GM23338 (cell line): ENCODE results near the gene CHST11. TPM values are rescaled to one million over a fixed set of nuclear protein-coding genes. Genes with fewer than 3 reads are reported as not detected.

ENCODE experiments used
- ATAC-seq: fragments of 200-7000 bp; cut with Tn5 transposase; 3 replicates; pipeline ENCODE4 v1.9.1; 2020
- DNase-seq: peaks from one replicate; pipeline ENCODE4 v3.0.0-alpha.2; 2015; ENCODE audit warnings: low spot score
- H2AFZ ChIP-seq: fragments of 200-600 bp; sonication (generic); 2 replicates; pipeline ENCODE4 v1.8.0; 2016; ENCODE audit warnings: antibody characterized with exemption, mild to moderate bottlenecking, moderate library complexity
- H3F3A ChIP-seq: fragments of 200-600 bp; sonication (generic); replicated peaks from 2 replicates; pipeline ENCODE4 v1.8.0; 2017; ENCODE audit warnings: antibody characterized with exemption, mixed run types, low read depth
- H3K27ac ChIP-seq: fragments of 200-600 bp; sonication (generic); 2 replicates; pipeline ENCODE4 v1.6.1; 2016; ENCODE audit warnings: low read depth
- H3K27me3 ChIP-seq: fragments of 200-600 bp; sonication (generic); 2 replicates; pipeline ENCODE4 v1.8.0; 2016; ENCODE audit warnings: mild to moderate bottlenecking, mixed run types, moderate library complexity; ENCODE audit not compliant: insufficient read depth
- H3K36me3 ChIP-seq: fragments of 200-600 bp; sonication (generic); 2 replicates; pipeline ENCODE4 v1.8.0; 2016; ENCODE audit warnings: mild to moderate bottlenecking; ENCODE audit not compliant: insufficient read depth
- H3K4me1 ChIP-seq: fragments of 200-600 bp; sonication (generic); 2 replicates; pipeline ENCODE4 v1.8.0; 2016; ENCODE audit warnings: mild to moderate bottlenecking, moderate library complexity; ENCODE audit not compliant: insufficient read depth
- H3K4me2 ChIP-seq: fragments of 200-600 bp; sonication (generic); 2 replicates; pipeline ENCODE4 v1.7.1; 2017; ENCODE audit warnings: mixed run types
- H3K4me3 ChIP-seq: fragments of 200-600 bp; sonication (generic); 2 replicates; pipeline ENCODE4 v1.6.1; 2016; ENCODE audit warnings: mixed run types
- H3K79me2 ChIP-seq: fragments of 200-600 bp; sonication (generic); replicated peaks from 2 replicates; pipeline ENCODE4 v1.8.0; 2017; ENCODE audit warnings: mild to moderate bottlenecking; ENCODE audit not compliant: insufficient read depth
- H3K9me2 ChIP-seq: fragments of 200-600 bp; sonication (generic); 2 replicates; pipeline ENCODE4 v1.8.0; 2017; ENCODE audit not compliant: insufficient read depth
- H4K20me1 ChIP-seq: fragments of 200-600 bp; sonication (generic); replicated peaks from 2 replicates; pipeline ENCODE4 v1.8.0; 2017; ENCODE audit warnings: mild to moderate bottlenecking; ENCODE audit not compliant: insufficient read depth
- H3K27ac Mint-ChIP-seq: 2 replicates; pipeline ENCODE4 v1.8.0; 2020; ENCODE audit warnings: inconsistent platforms, mild to moderate bottlenecking, moderate library complexity, mixed read lengths
- H3K27me3 Mint-ChIP-seq: 3 replicates; pipeline ENCODE4 v1.8.0; 2022; ENCODE audit warnings: low read depth, mild to moderate bottlenecking, moderate library complexity, mixed read lengths, inconsistent platforms; ENCODE audit not compliant: insufficient read depth, poor library complexity
- H3K36me3 Mint-ChIP-seq: 3 replicates; pipeline ENCODE4 v1.8.0; 2021; ENCODE audit warnings: low read depth, mild to moderate bottlenecking, inconsistent platforms, moderate library complexity, mixed read lengths
- H3K4me1 Mint-ChIP-seq: 3 replicates; pipeline ENCODE4 v1.8.0; 2020; ENCODE audit warnings: mild to moderate bottlenecking, inconsistent platforms, mixed read lengths
- H3K4me3 Mint-ChIP-seq: 3 replicates; pipeline ENCODE4 v1.8.0; 2021; ENCODE audit warnings: moderate library complexity, mild to moderate bottlenecking, inconsistent platforms, mixed read lengths
- H3K9me3 Mint-ChIP-seq: 3 replicates; pipeline ENCODE4 v1.8.0; 2020; ENCODE audit warnings: moderate library complexity, mild to moderate bottlenecking, inconsistent platforms, mixed read lengths
- CREB1 ChIP-seq: fragments of 250-450 bp; sonication (Bioruptor Pico); IDR thresholded peaks from 2 replicates; pipeline ENCODE4 v1.5.0; 2020; ENCODE audit warnings: low read depth, mild to moderate bottlenecking, moderate library complexity
- EZH2 ChIP-seq: fragments of 200-600 bp; sonication (generic); IDR thresholded peaks from one replicate; pipeline ENCODE4 v1.8.0; 2017; ENCODE audit warnings: antibody characterized with exemption, mild to moderate bottlenecking, low read depth; ENCODE audit not compliant: unreplicated experiment
- EZH2phosphoT487 ChIP-seq: fragments of 200-600 bp; sonication (generic); IDR thresholded peaks from one replicate; pipeline ENCODE4 v1.8.1; 2018; ENCODE audit warnings: antibody characterized with exemption; ENCODE audit not compliant: unreplicated experiment
- NANOG ChIP-seq: IDR thresholded peaks from 2 replicates; pipeline ENCODE4 v1.6.1; 2016; ENCODE audit warnings: antibody characterized with exemption, borderline replicate concordance
- POLR2AphosphoS5 ChIP-seq: IDR thresholded peaks from 2 replicates; pipeline ENCODE4 v1.6.1; 2016; ENCODE audit warnings: antibody characterized with exemption, low read depth
- ZNF114 ChIP-seq: fragments of 250-450 bp; sonication (Bioruptor Pico); IDR thresholded peaks from 2 replicates; pipeline ENCODE4 v1.5.0; 2020; ENCODE audit warnings: mild to moderate bottlenecking, moderate library complexity
- ZNF331 ChIP-seq: fragments of 250-450 bp; sonication (Bioruptor Pico); IDR thresholded peaks from 2 replicates; pipeline ENCODE4 v1.5.0; 2020; ENCODE audit warnings: low read depth, mild to moderate bottlenecking, moderate library complexity
- polyA plus RNA-seq: library from polyadenylated mRNA; unstranded; fragments of >200 nt; fragmentation: Nextera tagmentation; extraction: Ambion mirVana; gene quantifications from 2 replicates; pipeline ENCODE4 v1.2.1, GENCODE V29; 2016
- total RNA-seq: library from RNA; depleted of rRNA; stranded (reverse); fragments of >200 nt; shearing (Covaris generic); gene quantifications from 2 replicates; pipeline ENCODE4 v1.2.3, GENCODE V29; 2014
- TF ChIP-seq, protein P1 (sequence below): IDR thresholded peaks from 2 replicates; pipeline ENCODE4 v1.6.1; 2016; ENCODE audit warnings: antibody characterized with exemption
- TF ChIP-seq, protein P2 (sequence below), 2 experiments: fragments of 200-600 bp in 1 of 2; sonication (generic) in 1 of 2; conservative IDR thresholded peaks; 2 replicates each; pipeline versions ENCODE4 v1.5.1 to v1.6.1; 2016 to 2017; ENCODE audit warnings: antibody characterized with exemption in 2 of 2, low read depth in 2 of 2, mild to moderate bottlenecking in 2 of 2, moderate library complexity in 1 of 2
- TF ChIP-seq, protein P3 (sequence below): fragments of 250-450 bp; sonication (Bioruptor Pico); IDR thresholded peaks from 2 replicates; pipeline ENCODE4 v1.5.0; 2020; ENCODE audit warnings: mild to moderate bottlenecking, moderate library complexity

The CHST11 gene
- total and polyA plus RNA-seq, 2 experiments from 2014 or later: 7.7 to 25.7 TPM

DNA sequence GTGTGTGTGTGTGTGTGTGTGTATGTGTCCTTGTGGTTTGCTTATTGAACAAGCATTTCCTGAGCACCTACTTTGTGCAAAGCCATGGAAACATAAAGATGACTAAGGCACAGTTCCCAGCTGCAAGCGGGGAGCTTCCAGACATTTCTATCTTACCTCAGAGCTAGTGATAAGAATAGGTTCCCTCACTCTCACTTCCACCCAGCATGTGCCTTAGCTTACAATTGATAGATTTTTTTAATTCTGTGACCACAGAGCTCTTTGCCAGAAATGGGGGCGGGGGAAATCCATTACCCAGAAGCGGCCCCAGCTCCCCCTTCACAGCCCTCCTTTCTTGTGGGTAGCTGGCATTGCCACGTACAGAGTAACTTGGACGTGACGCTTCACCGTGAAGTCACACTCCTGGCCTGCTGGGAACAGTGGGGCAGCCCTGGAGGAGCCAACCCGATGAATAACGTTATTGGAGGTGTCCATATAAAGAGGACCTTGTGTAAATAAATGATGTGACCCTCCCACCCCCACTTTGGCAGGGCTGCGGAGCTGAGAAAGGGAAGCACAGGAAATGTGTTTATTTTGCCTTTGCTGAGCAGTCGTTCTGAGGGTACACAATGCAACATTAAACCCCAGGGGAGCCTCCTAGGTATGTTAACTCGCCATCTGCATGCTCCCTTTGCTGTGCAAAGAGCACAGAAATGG lies 238.9 kb downstream of the CHST11 start:
- Mint-ChIP-seq H3K4me1 (peaks cover 11% of the 10 kb centered on the region; the same call in 2 of the 3 replicates), H3K27me3 (peaks cover 9% of the 10 kb centered on the region), H3K9me3 (peaks cover 14% of the 10 kb centered on the region), H3K4me3 (no peak overlapping the region), H3K36me3 (peaks cover 16% of the 10 kb centered on the region), H3K27ac (no peak overlapping the region)
- Histone ChIP-seq H3F3A (no peaks in the 10 kb centered on the region), H3K27ac (no peak overlapping the region), H4K20me1 (no peaks in the 10 kb centered on the region), H3K79me2 (no peaks in the 10 kb centered on the region), H3K4me3 (no peak overlapping the region), H3K4me1 (peaks cover 15% of the 10 kb centered on the region), H3K9me2 (no peaks in the 10 kb centered on the region), H2AFZ (no peak overlapping the region), H3K36me3 (no peaks in the 10 kb centered on the region), H3K4me2 (peak overlapping the region; percentile 55; the same call in 1 of the 2 replicates), H3K27me3 (no peaks in the 10 kb centered on the region)
- DNase-seq (no peak), ATAC-seq (peak; percentile 42)
- TF ChIP-seq EZH2 (no peak), CREB1 (CRISPR knock-in tag) (no peak)
- TF ChIP-seq, protein P1, sequence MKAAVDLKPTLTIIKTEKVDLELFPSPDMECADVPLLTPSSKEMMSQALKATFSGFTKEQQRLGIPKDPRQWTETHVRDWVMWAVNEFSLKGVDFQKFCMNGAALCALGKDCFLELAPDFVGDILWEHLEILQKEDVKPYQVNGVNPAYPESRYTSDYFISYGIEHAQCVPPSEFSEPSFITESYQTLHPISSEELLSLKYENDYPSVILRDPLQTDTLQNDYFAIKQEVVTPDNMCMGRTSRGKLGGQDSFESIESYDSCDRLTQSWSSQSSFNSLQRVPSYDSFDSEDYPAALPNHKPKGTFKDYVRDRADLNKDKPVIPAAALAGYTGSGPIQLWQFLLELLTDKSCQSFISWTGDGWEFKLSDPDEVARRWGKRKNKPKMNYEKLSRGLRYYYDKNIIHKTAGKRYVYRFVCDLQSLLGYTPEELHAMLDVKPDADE: no peak
- TF ChIP-seq, protein P2, sequence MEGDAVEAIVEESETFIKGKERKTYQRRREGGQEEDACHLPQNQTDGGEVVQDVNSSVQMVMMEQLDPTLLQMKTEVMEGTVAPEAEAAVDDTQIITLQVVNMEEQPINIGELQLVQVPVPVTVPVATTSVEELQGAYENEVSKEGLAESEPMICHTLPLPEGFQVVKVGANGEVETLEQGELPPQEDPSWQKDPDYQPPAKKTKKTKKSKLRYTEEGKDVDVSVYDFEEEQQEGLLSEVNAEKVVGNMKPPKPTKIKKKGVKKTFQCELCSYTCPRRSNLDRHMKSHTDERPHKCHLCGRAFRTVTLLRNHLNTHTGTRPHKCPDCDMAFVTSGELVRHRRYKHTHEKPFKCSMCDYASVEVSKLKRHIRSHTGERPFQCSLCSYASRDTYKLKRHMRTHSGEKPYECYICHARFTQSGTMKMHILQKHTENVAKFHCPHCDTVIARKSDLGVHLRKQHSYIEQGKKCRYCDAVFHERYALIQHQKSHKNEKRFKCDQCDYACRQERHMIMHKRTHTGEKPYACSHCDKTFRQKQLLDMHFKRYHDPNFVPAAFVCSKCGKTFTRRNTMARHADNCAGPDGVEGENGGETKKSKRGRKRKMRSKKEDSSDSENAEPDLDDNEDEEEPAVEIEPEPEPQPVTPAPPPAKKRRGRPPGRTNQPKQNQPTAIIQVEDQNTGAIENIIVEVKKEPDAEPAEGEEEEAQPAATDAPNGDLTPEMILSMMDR (conservative IDR thresholded peaks at IDR 0.05; ENCODE audit: low read depth in 2 of 2): no peak

DNA sequence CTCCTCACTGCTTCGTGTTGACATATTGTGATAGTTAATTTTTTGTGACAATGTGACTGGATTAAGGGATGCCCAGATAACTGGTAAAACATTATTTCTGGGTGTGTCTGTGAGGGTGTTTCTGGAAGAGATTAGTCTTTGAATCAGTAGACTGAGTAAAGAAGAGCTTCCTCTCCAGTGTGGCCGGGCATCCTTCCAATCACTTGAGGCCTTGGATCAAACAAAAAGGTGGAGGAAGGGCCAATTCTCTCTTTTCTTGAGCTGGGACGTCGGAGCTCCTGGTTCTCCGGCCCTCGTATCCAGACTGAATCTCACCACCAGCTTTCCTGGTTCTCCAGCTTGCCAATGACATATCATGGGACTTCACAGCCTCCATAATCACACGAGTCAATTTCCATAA lies 240.4 kb downstream of the CHST11 start:
- H3K4me1 ChIP-seq: peaks cover 15% of the 10 kb centered on the region
- Mint-ChIP-seq H3K9me3 (peaks cover 11% of the 10 kb centered on the region), H3K4me3 (no peak overlapping the region), H3K27me3 (peaks cover 9% of the 10 kb centered on the region), H3K27ac (no peak overlapping the region), H3K36me3 (peaks cover 11% of the 10 kb centered on the region), H3K4me1 (peaks cover 15% of the 10 kb centered on the region)
- ATAC-seq (no peak), DNase-seq (no peak)
- no peaks in the 10 kb centered on the region for H3F3A ChIP-seq
- no peaks in the 10 kb centered on the region for H4K20me1 ChIP-seq
- no peaks in the 10 kb centered on the region for H3K27me3 ChIP-seq
- no peak overlapping the region for H3K27ac ChIP-seq
- no peak overlapping the region for H3K4me3 ChIP-seq
- no peak overlapping the region for H2AFZ ChIP-seq
- H3K9me2 ChIP-seq: no peaks in the 10 kb centered on the region
- no peak for TF ChIP-seq NANOG
- no peak for TF ChIP-seq POLR2AphosphoS5
- TF ChIP-seq, protein P3, sequence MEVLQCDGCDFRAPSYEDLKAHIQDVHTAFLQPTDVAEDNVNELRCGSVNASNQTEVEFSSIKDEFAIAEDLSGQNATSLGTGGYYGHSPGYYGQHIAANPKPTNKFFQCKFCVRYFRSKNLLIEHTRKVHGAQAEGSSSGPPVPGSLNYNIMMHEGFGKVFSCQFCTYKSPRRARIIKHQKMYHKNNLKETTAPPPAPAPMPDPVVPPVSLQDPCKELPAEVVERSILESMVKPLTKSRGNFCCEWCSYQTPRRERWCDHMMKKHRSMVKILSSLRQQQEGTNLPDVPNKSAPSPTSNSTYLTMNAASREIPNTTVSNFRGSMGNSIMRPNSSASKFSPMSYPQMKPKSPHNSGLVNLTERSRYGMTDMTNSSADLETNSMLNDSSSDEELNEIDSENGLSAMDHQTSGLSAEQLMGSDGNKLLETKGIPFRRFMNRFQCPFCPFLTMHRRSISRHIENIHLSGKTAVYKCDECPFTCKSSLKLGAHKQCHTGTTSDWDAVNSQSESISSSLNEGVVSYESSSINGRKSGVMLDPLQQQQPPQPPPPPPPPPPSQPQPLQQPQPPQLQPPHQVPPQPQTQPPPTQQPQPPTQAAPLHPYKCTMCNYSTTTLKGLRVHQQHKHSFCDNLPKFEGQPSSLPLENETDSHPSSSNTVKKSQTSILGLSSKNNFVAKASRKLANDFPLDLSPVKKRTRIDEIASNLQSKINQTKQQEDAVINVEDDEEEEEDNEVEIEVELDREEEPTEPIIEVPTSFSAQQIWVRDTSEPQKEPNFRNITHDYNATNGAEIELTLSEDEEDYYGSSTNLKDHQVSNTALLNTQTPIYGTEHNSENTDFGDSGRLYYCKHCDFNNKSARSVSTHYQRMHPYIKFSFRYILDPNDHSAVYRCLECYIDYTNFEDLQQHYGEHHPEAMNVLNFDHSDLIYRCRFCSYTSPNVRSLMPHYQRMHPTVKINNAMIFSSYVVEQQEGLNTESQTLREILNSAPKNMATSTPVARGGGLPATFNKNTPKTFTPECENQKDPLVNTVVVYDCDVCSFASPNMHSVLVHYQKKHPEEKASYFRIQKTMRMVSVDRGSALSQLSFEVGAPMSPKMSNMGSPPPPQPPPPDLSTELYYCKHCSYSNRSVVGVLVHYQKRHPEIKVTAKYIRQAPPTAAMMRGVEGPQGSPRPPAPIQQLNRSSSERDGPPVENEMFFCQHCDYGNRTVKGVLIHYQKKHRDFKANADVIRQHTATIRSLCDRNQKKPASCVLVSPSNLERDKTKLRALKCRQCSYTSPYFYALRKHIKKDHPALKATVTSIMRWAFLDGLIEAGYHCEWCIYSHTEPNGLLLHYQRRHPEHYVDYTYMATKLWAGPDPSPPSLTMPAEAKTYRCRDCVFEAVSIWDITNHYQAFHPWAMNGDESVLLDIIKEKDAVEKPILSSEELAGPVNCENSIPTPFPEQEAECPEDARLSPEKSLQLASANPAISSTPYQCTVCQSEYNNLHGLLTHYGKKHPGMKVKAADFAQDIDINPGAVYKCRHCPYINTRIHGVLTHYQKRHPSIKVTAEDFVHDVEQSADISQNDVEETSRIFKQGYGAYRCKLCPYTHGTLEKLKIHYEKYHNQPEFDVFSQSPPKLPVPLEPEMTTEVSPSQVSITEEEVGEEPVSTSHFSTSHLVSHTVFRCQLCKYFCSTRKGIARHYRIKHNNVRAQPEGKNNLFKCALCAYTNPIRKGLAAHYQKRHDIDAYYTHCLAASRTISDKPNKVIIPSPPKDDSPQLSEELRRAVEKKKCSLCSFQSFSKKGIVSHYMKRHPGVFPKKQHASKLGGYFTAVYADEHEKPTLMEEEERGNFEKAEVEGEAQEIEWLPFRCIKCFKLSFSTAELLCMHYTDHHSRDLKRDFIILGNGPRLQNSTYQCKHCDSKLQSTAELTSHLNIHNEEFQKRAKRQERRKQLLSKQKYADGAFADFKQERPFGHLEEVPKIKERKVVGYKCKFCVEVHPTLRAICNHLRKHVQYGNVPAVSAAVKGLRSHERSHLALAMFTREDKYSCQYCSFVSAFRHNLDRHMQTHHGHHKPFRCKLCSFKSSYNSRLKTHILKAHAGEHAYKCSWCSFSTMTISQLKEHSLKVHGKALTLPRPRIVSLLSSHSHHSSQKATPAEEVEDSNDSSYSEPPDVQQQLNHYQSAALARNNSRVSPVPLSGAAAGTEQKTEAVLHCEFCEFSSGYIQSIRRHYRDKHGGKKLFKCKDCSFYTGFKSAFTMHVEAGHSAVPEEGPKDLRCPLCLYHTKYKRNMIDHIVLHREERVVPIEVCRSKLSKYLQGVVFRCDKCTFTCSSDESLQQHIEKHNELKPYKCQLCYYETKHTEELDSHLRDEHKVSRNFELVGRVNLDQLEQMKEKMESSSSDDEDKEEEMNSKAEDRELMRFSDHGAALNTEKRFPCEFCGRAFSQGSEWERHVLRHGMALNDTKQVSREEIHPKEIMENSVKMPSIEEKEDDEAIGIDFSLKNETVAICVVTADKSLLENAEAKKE (CRISPR knock-in tag): no peak
- no peak for TF ChIP-seq EZH2phosphoT487
- no peak for TF ChIP-seq ZNF114 (CRISPR knock-in tag)
- TF ChIP-seq ZNF331 (CRISPR knock-in tag): no peak
- TF ChIP-seq, protein P1: no peak
- no peak for TF ChIP-seq CREB1 (CRISPR knock-in tag)
- H3K79me2 ChIP-seq: no peaks in the 10 kb centered on the region
- H3K36me3 ChIP-seq: no peaks in the 10 kb centered on the region
- no peak overlapping the region for H3K4me2 ChIP-seq
